HG03135 (cell line): ENCODE data around the gene PRRC2C.
"Not testable (repeated sequence)": the region's sequence is repeated elsewhere in the genome, so short reads cannot be mapped to it uniquely, and the experiment has no call there.

Experiments used
- ATAC-seq: cut with Tn5 transposase; IDR thresholded peaks from one replicate; pipeline ENCODE4 v1.9.1; 2021; ENCODE audit warnings: mild to moderate bottlenecking, moderate library complexity; ENCODE audit not compliant: unreplicated experiment

Gene PRRC2C

DNA sequence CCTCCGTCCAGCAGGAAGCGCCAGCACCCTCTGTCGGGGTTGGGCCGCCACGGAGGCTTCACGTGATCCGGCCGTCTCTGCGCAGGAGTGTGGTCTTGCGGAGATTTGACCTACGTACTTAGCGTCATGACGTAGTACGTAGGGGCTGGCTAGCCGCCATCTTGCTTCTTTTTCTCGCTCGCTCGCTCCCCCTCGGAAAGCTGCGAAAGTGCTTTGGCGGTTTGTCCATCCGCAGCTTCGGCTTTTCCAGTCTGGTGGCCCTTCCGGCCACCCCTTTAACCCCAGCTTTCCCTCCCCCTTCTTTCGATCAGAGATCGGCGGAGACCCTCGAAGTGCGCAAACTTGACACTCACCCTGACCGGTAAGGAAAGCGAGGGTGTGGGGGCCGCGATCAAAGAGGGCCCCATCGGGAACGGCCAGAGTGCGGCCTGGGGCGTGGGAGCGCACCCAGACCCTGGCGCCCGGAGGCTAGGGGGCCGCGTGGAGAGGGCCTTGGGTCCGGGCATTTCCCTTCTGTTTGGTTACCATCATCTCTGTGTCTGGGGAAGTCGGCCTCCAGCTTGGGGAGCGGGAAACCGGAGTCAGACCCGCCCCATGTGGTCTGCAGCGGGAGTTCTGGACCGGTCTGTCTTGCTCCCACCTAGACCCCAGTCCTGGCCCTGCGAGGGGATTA is at the start of gene PRRC2C:
Gene PRRC2C, plus strand, starts transcription at position 156 of the 673 bp plus-strand sequence. CDS start 26,559 bp downstream, outside the sequence.
- peak; percentile 98 for ATAC-seq

DNA sequence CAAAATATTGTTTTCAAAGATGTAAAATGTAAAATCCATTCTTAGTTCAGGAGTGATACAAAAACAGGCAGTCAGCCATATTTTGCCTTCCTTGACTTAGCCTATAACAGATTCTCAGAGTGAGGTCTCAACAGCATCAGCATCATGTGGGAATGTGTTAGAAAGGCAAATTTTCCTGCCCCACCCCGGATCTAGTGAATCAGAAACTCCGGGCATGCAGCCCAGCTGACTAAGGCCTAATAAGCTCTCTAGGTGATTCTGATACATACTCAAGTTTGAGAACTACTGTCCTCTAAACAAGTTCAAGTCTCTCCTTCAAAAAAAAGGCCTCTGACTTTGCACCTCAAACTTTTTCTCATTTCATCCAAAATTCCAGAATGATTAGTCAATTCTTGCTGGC is 46.9 kb upstream of the PRRC2C start:
- ATAC-seq, result no peak

DNA sequence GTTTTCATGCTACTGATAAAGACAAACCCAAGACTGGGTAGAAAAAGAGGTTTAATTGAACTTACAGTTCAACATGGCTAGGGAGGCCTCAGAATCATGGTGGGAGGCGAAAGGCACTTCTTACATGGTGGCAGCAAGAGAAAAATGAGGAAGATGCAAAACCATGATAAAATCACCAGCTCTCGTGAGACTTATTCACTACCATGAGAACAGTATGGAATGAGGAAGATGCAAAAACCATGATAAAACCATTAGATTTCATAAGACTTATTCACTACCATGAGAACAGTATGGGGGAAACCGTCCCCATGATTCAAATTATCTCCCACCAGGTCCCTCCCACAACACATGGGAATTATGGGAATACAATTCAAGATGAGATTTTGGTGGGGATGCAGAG is 45.1 kb upstream of the PRRC2C start:
- not testable (repeated sequence) for ATAC-seq

DNA sequence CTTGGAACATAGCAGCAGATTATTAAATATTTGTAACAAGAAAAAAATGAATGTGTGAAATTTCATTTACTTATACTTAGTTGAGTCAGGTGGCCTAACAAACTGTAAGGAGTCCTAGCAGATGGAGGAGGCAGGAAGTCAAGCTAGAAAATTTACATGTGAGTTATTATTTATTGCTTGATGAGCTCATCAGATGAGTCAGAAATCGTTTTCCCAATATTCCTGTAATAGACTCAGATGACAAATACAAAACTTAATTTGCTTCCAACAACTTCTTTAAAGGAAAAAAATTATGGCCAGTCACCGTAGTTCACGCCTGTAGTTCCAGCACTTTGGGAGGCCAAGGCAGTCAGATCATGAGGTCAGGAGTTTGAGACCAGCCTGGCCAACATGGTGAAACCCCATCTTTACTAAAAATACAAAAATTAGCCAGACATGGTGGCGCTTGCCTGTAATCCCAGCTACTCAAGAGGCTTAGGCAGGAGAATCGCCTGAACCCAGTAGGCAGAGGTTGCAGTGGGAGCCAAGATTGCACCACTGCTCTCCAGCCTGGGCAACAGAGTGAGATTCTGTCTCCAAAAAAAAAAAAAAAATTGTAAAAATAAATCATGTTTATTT is 43.9 kb upstream of the PRRC2C start:
- not testable (repeated sequence) for ATAC-seq

DNA sequence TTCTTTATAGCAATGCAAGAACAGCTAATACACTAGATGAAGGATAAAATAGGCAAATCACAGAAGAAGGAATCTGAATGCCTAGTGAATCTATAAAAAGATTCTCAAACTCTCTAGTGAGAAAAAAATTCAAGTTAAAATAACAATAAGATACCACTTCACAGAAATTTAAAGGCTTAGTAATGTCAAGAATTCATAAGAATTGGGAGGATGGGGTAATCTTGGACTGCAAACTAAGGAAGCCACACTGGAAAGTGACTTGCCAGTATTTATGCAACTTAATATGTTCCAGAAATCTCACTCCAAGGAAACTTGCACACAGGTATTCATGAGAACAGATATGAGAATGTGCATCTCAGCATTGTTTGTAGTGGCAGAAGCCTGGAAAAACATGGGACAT is 38.9 kb upstream of the PRRC2C start:
- ATAC-seq, result no peak

DNA sequence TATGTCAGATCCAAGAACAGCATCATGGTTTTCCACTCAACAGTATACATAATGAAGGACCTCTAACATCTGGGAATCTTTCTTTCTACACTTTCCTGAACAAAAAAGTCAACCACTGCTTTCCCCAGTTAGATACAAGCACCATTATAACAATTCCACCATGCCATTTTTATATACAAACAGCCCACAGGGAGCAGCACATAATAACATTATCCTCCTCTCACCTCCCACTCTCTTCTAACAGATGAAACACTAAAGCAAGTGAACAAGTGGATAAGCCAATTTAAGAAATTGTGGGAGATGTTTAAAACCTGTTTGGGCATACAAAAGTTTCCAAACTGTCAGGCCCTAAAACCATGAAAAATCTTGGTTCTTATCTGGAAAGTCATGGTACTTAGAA is 29.4 kb upstream of the PRRC2C start:
- ATAC-seq, result no peak

DNA sequence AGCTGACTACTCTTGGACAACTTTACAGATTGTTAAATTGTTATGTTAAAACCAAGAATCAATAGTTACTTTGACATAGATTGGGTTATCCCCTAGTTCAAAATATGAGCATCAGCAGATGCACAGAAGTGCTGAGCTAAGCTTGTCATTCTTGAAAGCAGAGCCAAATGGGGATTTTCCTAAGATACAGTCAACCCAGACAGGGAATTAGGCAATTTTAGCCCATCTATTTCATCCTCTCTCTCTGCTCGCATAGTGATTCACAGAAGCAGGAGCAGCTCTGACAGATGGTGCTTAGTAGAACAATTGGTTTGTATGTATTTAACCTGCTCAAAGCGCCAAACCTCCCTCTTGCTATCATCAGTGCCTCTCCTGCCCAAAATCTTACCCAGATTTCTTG is 27.9 kb upstream of the PRRC2C start:
- no peak for ATAC-seq

DNA sequence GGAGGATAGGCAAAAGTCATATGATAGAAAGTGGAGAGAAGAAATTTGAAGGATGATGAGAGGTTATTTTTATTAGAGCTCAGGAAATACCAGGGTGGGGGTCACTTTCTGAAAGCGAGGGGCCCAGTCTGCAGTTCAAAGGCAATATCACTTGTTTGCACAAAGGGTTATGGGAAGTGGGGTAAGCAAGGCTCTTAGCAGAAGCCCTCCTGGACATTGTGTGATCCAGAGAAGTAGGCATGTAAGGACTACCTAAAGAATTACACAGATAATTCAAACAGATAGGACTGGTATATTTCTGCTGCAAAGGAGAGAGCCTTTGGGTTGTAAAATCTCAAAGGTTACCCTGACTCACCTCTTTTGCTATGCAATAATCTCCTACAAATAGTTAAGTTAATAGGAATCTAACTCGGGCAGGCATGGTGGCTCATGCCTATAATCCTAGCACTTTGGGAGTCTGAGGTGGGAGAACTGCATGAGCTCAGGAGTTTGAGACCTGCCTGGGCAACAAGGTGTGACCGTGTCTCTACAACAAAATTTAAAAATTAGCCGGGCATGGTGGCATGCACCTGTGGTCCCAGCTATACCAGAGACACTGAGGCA is 25.2 kb upstream of the PRRC2C start:
- no peak for ATAC-seq

DNA sequence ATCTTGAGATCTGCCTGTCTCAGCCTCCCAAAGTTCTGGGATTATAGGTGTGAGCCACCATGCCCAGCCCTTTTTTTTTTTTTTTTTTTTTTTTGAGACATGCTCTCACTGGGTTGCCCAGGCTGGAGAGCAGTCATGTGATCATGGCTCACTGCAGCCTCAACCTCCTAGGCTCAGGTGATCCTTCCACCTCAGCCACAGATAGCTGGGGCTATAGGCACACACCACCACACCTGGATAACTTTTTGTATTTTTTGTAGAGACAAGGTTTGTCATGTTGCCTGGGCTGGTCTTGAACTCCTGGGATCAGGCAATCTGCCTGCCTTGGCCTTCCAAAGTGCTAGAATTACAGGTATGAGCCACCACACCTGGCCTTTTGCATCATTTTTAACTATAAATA is 17.7 kb upstream of the PRRC2C start:
- ATAC-seq, result no peak

DNA sequence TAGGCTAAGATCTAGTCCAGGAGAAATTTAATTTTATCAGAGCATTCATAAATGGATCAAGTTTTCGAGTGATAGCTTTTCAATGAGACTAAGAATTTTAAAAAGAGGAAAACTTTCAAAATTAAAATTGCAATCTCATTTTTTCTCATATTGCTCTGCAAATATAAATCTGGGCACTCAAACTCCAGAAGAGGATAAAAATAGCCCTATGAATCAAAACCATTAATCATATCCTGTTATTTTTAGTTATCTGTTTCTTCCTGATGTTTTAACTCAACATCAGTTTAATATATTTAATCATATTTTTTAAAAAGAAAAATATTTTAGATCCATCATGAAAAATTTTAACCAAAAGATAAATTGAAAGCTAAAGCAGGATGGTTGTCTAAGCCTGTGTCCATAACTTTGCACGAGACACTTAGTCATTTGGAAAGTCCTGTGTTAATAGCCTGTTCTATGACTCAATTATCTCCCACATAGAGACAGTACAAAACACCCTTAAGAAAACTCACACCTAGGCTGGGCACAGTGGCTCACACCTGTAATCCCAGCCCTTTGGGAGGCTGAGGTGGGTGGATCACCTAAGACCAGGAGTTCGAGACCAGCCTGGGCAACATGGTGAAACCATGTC is 17.1 kb upstream of the PRRC2C start:
- no peak for ATAC-seq

DNA sequence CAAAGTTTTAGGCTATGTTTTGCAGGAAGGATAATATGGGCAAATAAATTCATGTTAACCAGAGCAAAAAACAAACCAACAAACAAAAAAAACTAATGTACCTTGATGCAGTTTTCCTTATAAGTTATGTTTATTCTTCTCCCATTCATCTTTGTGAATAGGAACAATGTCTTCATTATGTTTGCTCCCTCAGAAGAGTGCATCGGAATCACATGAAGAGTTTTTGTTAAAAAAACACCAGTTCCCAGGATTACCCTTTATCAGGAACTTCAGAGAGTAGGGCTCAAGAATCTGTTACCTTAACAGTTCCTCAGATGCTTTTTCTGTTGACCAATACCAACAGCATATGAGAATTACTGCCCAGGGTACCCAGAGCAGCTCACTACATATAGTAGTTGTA is 14.6 kb upstream of the PRRC2C start:
- no peak for ATAC-seq

DNA sequence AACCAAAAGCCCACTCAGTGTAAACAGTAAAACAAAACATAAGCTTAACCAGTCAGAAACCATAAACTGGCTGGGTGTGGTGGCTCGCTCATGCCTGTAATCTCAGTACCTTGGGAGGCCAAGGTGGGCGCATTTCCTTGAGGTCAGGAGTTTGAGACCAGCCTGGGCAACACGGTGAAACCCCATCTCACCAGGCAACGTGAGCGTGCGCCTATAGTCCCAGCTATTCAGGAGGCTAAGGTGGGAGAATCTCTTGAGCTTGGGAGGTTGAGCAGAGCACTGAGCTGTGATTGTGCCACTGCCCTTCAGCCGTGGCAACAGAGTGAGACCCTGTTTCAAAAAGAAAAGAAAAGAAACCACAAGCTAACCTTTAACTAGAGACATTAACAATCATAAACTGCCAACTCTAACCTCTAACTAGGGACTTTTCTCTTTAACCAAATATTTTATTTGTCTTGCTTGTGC is 13.1 kb upstream of the PRRC2C start:
- ATAC-seq, result peak; percentile 66

DNA sequence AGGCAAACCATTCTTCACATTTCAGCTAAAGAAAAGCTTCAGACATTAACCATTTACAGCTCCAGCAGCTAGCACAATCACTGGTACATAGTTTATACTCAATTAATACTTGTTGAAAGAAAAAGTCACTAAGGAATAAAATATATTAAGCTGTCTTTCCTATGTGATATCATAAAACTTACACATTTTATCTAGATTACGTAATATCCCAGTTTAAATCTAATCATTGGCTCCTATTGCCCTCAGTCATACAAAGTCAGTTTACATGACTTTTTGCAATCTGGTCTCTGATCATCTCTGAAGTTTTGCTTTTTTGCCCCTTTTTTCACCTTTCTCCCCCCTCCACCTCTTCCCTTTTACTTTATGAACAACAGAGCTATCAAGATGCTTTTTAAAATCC is 8.5 kb upstream of the PRRC2C start:
- ATAC-seq, result no peak

DNA sequence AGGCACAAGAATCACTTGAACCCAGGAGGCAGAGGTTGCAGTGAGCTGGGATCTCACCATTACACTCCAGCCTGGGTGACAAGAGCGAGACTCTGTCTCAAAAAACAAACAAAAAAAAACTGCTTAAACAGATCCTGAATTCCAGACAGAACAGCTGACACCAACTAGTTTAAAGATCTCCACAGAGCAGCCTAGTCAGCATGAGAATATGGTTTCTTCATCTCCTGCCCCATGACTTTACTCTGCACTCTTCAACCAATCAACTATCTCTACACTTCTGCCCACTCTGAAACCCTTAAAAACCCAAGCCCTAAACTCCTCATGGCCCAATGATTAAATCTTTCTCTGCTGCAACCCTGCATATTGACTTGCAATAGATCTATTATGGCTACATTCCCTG is 7.5 kb upstream of the PRRC2C start:
- ATAC-seq, result no peak

DNA sequence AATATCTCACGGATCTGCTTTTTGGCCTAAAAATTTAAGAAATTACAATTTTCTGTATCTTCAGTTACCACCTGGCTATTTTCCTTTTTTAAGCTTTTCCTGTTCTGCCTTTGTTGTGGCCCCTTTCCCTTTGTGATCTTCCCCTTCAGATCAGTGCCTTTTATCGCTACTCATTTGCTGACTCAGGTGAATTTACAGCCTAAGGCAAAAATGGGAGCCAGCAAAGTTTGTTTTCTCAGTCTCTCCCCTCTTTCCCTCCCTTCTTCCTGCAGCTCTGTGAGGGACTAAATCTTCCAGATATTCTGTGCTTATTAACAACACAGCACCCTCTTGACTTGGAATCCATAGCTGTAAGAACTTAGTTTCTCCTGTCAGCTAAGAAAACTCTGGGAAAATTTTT is 5.3 kb upstream of the PRRC2C start:
- ATAC-seq, result no peak

DNA sequence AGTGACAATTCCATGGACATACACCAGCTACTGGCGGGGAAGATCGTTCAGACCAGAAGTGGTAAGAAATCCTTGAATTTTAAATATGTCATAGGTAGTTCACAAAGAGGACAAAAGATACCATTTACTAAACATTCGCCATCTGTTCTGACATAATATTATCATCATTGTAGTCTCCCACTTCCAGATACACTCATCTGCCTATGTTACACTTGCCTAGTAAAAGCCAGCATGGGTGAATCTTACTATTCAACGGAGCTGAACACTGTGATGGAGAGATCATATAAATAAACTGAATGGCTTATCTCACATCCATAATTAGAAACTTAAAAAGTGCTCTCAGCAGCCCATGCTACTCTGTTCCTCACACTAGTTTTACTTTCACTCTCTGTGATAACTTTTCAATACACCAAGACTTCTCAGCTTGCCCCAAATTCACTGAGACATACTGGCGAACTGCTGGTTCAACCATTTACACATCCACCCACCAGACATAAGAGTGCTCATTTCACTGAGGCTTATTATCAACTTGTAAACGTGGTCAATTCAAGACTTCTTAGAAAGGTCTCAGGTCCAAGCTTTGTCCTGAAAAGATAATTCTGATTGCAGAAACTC is 463 bp upstream of the PRRC2C start:
- peak; percentile 54 for ATAC-seq

DNA sequence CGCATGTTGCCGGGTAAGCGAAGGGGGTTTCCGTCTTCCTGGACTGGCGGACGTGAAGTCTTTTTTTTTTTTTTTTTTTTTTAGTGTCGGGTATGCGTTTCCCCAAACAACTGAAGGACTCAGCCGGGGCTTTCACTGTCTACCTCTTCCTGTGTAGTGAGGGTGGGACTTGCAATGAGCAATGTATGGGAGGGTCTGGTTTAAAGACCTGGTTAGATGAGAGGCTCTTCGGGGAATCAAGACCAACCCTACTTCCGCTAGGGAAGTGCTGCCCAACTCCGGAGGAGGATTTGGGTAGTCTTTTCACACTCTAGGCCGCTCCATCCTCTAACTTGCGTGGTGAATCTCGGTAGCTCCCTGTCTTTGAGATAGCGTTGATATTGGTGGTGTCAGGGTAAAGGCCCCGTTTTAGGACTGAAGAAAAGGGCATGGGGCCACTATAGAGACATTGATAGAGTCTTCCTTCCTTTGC is 754 bp downstream of the PRRC2C start:
- peak; percentile 33 for ATAC-seq

DNA sequence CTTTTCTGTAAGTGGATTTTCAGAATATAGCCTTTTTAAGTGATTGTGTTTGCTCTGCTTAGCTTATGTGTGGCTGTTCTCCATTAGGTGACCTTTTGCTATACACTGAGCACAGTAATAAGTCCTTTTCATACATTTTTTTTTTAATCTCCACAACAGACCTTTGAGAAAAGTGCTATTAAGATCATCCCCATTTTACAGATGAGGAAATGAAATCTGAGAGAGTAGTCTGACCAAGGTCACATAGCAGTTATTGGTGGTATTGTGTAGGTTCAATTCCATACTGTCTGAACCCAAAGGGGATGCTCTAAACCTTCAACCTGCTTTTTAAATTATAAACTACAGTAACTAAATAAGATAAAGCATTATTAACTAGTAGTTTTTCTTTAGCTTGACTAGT is 1.7 kb downstream of the PRRC2C start:
- ATAC-seq, result no peak

DNA sequence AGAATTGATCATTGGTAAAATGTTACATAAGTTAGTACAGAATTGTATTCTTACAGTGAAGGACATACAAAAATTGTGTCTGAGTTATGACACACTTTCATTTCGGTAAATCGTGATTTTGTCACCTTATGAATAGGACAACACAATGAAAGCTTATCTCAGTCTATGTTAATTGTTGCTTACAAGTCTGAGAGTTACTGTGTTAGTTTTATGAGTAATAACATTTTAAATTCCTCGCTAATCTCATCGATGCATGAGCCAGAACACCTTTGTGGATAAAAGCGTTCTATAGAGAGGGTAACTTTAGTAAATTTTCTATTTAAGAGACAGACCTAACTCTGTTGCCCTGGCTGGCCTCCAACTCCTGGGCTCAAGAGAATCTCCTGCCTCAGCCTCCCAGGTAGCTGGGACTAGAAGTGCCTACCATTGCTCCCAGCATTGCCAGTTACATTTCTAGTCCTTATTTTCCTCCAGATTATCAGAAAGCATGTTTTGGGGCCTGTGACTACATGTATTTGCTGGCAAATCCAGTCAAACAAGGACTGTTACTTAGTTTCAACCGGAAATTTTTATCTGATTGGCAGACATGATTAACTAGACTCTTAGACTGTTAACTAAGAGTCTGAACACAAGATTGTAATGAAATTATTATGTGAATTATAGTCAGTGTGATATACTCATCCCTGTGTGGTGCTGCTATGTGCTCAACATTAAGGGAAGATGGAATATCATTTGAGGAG is 3.0 kb downstream of the PRRC2C start:
- ATAC-seq, result no peak

DNA sequence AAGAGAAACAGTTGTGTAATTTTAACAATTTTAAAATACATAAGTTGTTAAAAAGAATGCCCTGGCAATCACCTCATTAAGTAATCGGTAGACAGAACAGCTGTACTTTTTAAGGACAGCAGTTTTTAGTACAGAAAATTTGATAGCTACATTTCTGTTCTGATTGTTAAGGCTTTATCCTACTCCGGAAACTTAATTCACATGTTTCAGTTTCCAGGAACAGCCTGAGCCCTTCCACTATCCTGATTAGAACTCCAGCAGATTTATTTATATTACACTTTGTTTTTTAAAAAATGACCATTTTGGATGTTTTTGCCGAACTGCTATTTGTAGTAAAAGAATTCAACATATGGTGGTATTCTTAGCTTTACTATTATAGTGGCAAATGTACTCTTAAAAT is 8.7 kb downstream of the PRRC2C start:
- no peak for ATAC-seq

DNA sequence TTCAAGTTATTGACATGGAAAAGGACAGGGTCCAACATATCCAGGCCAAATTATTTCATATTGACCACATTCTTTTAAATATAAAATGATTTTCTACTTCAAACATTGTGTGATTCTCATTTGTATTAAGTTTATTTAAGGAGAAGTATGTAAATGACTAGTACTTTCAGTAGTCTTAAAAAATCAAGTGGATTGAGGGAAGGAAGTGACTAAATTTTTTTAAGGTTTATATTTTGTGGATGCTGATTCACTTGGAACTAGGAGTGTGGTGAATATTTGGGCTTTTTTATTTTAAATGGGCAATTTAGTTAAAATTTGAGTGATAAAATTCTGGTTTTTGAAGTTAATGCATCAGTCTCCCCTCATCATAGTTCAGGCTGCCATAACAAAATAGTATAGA is 10.1 kb downstream of the PRRC2C start:
- ATAC-seq, result no peak
